ENCODE measurements around the gene HOXC6. TPM values are rescaled to one million over a fixed set of nuclear protein-coding genes. Genes with fewer than 3 reads are reported as not detected.

Gene HOXC6
- not detected for total RNA-seq

GRCh38 chr12:54028314-54029201 lies at the start of gene HOXC6:
TSS of gene HOXC6 (plus strand) at chr12:54028440. CDS start at chr12:54028522, 82 bp downstream.
- no peak for DNase-seq (ENCODE audit: extremely low spot score in 2 of 2)
- intact Hi-C loops (cut with DNase I): no loop called here

GRCh38 chr12:53978477-53979356 lies 49.5 kb upstream of the HOXC6 start:
- Histone ChIP-seq H3K9me3 (no peaks in the 10 kb centered on the region), H3K36me3 (no peaks in the 10 kb centered on the region), H3K27ac (no peak overlapping the region), H3K4me1 (peaks cover 16% of the 10 kb centered on the region), H3K27me3 (peaks cover 21% of the 10 kb centered on the region), H3K4me3 (no peak overlapping the region)
- DNase-seq (ENCODE audit: extremely low spot score in 2 of 2): no peak
- intact Hi-C loops (cut with DNase I): no loop called here
- TF ChIP-seq POLR2AphosphoS5 (IDR thresholded peaks at IDR 0.05; ENCODE audit: insufficient read depth in 1 of 2, low read depth in 1 of 2) (no peak), CTCF (IDR thresholded peaks at IDR 0.05) (no peak), POLR2A (IDR thresholded peaks at IDR 0.05) (no peak)

More at GRCh38 chr12:54028314-54029201, at the start of gene HOXC6:
- Histone ChIP-seq H3K4me3 (no peak within 1 kb of the TSS), H3K9me3 (no peaks in the 10 kb centered on the region), H3K4me1 (peaks cover 30% of the 10 kb centered on the region), H3K36me3 (no peaks in the 10 kb centered on the region), H3K27ac (no peak within 1 kb of the TSS), H3K27me3 (peaks cover 7% of the 10 kb centered on the region)
- no peak for TF ChIP-seq CTCF (IDR thresholded peaks at IDR 0.05)
- no peak for TF ChIP-seq POLR2A (IDR thresholded peaks at IDR 0.05)
- TF ChIP-seq POLR2AphosphoS5 (IDR thresholded peaks at IDR 0.05; ENCODE audit: insufficient read depth in 1 of 2, low read depth in 1 of 2): no peak

- no peak for DNase-seq (ENCODE audit: extremely low spot score in 2 of 2)
- Histone ChIP-seq H3K4me3 (no peak overlapping the region), H3K9me3 (no peaks in the 10 kb centered on the region), H3K27me3 (peaks cover 22% of the 10 kb centered on the region), H3K36me3 (no peaks in the 10 kb centered on the region), H3K27ac (no peak overlapping the region), H3K4me1 (peaks cover 12% of the 10 kb centered on the region)
- intact Hi-C loops (cut with DNase I): no loop called here
- TF ChIP-seq POLR2AphosphoS5 (IDR thresholded peaks at IDR 0.05; ENCODE audit: insufficient read depth in 1 of 2, low read depth in 1 of 2): no peak
- TF ChIP-seq CTCF (IDR thresholded peaks at IDR 0.05): no peak
- no peak for TF ChIP-seq POLR2A (IDR thresholded peaks at IDR 0.05)
These were observed 48.0 kb upstream of the HOXC6 start for GRCh38 chr12:53980104-53980801.

GRCh38 chr12:53980802-53981496 lies 47.3 kb upstream of the HOXC6 start:
- TF ChIP-seq POLR2AphosphoS5 (IDR thresholded peaks at IDR 0.05; ENCODE audit: insufficient read depth in 1 of 2, low read depth in 1 of 2) (no peak), CTCF (IDR thresholded peaks at IDR 0.05) (no peak), POLR2A (IDR thresholded peaks at IDR 0.05) (no peak)
- no peak overlapping the region for H3K27ac ChIP-seq
- intact Hi-C loops (cut with DNase I): no loop called here
- H3K9me3 ChIP-seq: no peaks in the 10 kb centered on the region
- H3K36me3 ChIP-seq: no peaks in the 10 kb centered on the region
- H3K4me3 ChIP-seq: no peak overlapping the region
- H3K27me3 ChIP-seq: peaks cover 24% of the 10 kb centered on the region
- no peak for DNase-seq (ENCODE audit: extremely low spot score in 2 of 2)
- peaks cover 18% of the 10 kb centered on the region for H3K4me1 ChIP-seq
